ENCODE results near the gene AQP12B. TPM values are rescaled to one million over a fixed set of nuclear protein-coding genes. Genes with fewer than 3 reads are reported as not detected.

Gene AQP12B
- polyA plus RNA-seq, 2 donors, result not detected

- WGBS, 2 donors, result 87% methylated on average over 5 of the region's 5 CpGs
- Histone ChIP-seq H3K27ac (ENCODE audit: low read depth in 2 of 2, low read length in 1 of 2) (no peak overlapping the region), H3K4me1 (ENCODE audit: control insufficient read depth in 2 of 2, insufficient read depth in 2 of 2, low read length in 1 of 2) (peaks cover 0 to 4% of the 10 kb centered on the region in 2 donors), H3K4me3 (ENCODE audit: low read depth in 1 of 2, low read length in 2 of 2) (no peak overlapping the region), H3K27me3 (ENCODE audit: control insufficient read depth in 1 of 2, insufficient read depth in 2 of 2, low read length in 2 of 2) (no peaks in the 10 kb centered on the region), H3K36me3 (ENCODE audit: control insufficient read depth in 2 of 2, insufficient read depth in 2 of 2, low read length in 1 of 2) (peaks cover 0 to 6% of the 10 kb centered on the region in 2 donors), H3K9me3 (ENCODE audit: control insufficient read depth in 2 of 2, insufficient read depth in 1 of 2, low read depth in 1 of 2, low read length in 1 of 2) (peaks cover 0 to 7% of the 10 kb centered on the region in 2 donors)
Measured at GRCh38 chr2:240629619-240629967, 53.1 kb downstream of the AQP12B start.

- peaks cover 0 to 4% of the 10 kb centered on the region in 2 donors for H3K4me1 ChIP-seq (ENCODE audit: control insufficient read depth in 2 of 2, insufficient read depth in 2 of 2, low read length in 1 of 2)
- no peak overlapping the region for H3K4me3 ChIP-seq (ENCODE audit: low read depth in 1 of 2, low read length in 2 of 2)
- no peaks in the 10 kb centered on the region for H3K27me3 ChIP-seq (ENCODE audit: control insufficient read depth in 1 of 2, insufficient read depth in 2 of 2, low read length in 2 of 2)
- WGBS, 2 donors, result 60 to 69% methylated on average over 18 to 20 of the region's 20 CpGs
- H3K27ac ChIP-seq (ENCODE audit: low read depth in 2 of 2, low read length in 1 of 2), result no peak overlapping the region
- H3K9me3 ChIP-seq (ENCODE audit: control insufficient read depth in 2 of 2, insufficient read depth in 1 of 2, low read depth in 1 of 2, low read length in 1 of 2), result peaks cover 0 to 4% of the 10 kb centered on the region in 2 donors
- peaks cover 0 to 6% of the 10 kb centered on the region in 2 donors for H3K36me3 ChIP-seq (ENCODE audit: control insufficient read depth in 2 of 2, insufficient read depth in 2 of 2, low read length in 1 of 2)
Measured at GRCh38 chr2:240628808-240629618, 53.7 kb downstream of the AQP12B start.

GRCh38 chr2:240628507-240628807 is 54.2 kb downstream of the AQP12B start:
- Histone ChIP-seq H3K4me1 (ENCODE audit: control insufficient read depth in 2 of 2, insufficient read depth in 2 of 2, low read length in 1 of 2) (peaks cover 0 to 4% of the 10 kb centered on the region in 2 donors), H3K4me3 (ENCODE audit: low read depth in 1 of 2, low read length in 2 of 2) (no peak overlapping the region), H3K27ac (ENCODE audit: low read depth in 2 of 2, low read length in 1 of 2) (no peak overlapping the region), H3K36me3 (ENCODE audit: control insufficient read depth in 2 of 2, insufficient read depth in 2 of 2, low read length in 1 of 2) (peaks cover 0 to 6% of the 10 kb centered on the region in 2 donors), H3K9me3 (ENCODE audit: control insufficient read depth in 2 of 2, insufficient read depth in 1 of 2, low read depth in 1 of 2, low read length in 1 of 2) (no peaks in the 10 kb centered on the region), H3K27me3 (ENCODE audit: control insufficient read depth in 1 of 2, insufficient read depth in 2 of 2, low read length in 2 of 2) (no peaks in the 10 kb centered on the region)
- 87 to 88% methylated on average over 7 of the region's 7 CpGs for WGBS, 2 donors

GRCh38 chr2:240627736-240628506 is 54.8 kb downstream of the AQP12B start:
- H3K4me1 ChIP-seq (ENCODE audit: control insufficient read depth in 2 of 2, insufficient read depth in 2 of 2, low read length in 1 of 2), result peaks cover 0 to 4% of the 10 kb centered on the region in 2 donors
- no peaks in the 10 kb centered on the region for H3K27me3 ChIP-seq (ENCODE audit: control insufficient read depth in 1 of 2, insufficient read depth in 2 of 2, low read length in 2 of 2)
- 90 to 92% methylated on average over 17 of the region's 17 CpGs for WGBS, 2 donors
- H3K36me3 ChIP-seq (ENCODE audit: control insufficient read depth in 2 of 2, insufficient read depth in 2 of 2, low read length in 1 of 2), result peaks cover 0 to 6% of the 10 kb centered on the region in 2 donors
- H3K4me3 ChIP-seq (ENCODE audit: low read depth in 1 of 2, low read length in 2 of 2), result no peak overlapping the region
- no peak overlapping the region for H3K27ac ChIP-seq (ENCODE audit: low read depth in 2 of 2, low read length in 1 of 2)
- H3K9me3 ChIP-seq (ENCODE audit: control insufficient read depth in 2 of 2, insufficient read depth in 1 of 2, low read depth in 1 of 2, low read length in 1 of 2), result no peaks in the 10 kb centered on the region

- H3K27ac ChIP-seq (ENCODE audit: low read depth in 2 of 2, low read length in 1 of 2), result no peak overlapping the region
- H3K4me1 ChIP-seq (ENCODE audit: control insufficient read depth in 2 of 2, insufficient read depth in 2 of 2, low read length in 1 of 2), result peaks cover 0 to 4% of the 10 kb centered on the region in 2 donors
- peaks cover 0 to 6% of the 10 kb centered on the region in 2 donors for H3K36me3 ChIP-seq (ENCODE audit: control insufficient read depth in 2 of 2, insufficient read depth in 2 of 2, low read length in 1 of 2)
- H3K4me3 ChIP-seq (ENCODE audit: low read depth in 1 of 2, low read length in 2 of 2), result no peak overlapping the region
- 57 to 62% methylated on average over 21 of the region's 21 CpGs for WGBS, 2 donors
- H3K9me3 ChIP-seq (ENCODE audit: control insufficient read depth in 2 of 2, insufficient read depth in 1 of 2, low read depth in 1 of 2, low read length in 1 of 2), result no peaks in the 10 kb centered on the region
- H3K27me3 ChIP-seq (ENCODE audit: control insufficient read depth in 1 of 2, insufficient read depth in 2 of 2, low read length in 2 of 2), result no peaks in the 10 kb centered on the region
Measured at GRCh38 chr2:240626531-240627300, 56.0 kb downstream of the AQP12B start.

Other genes starting within 250 kb of the AQP12B start
- gene GPC1, start 247.2 kb downstream of the AQP12B start, polyA plus RNA-seq, result 10 to 100 TPM; 57.9 to 82.0 TPM
- gene ANKMY1, start 124.9 kb downstream of the AQP12B start, polyA plus RNA-seq, result 10 to 100 TPM in 1 of 2 donors, 1 to 10 TPM in 1; 4.8 to 16.2 TPM
- gene DUSP28, start 122.5 kb downstream of the AQP12B start, polyA plus RNA-seq, result 1 to 10 TPM; 3.5 to 3.8 TPM
- 100 to 1,000 TPM in 1 of 2 donors, 10 to 100 TPM in 1; 65.9 to 160 TPM for gene RNPEPL1, start 114.4 kb downstream of the AQP12B start, polyA plus RNA-seq
- gene CAPN10, start 96.2 kb downstream of the AQP12B start, polyA plus RNA-seq, result 10 to 100 TPM; 17.5 to 28.4 TPM
- gene GPR35, start 57.4 kb downstream of the AQP12B start, polyA plus RNA-seq, result 1 to 10 TPM; 2.1 to 3.1 TPM
- not detected for gene AQP12A, start 9.0 kb upstream of the AQP12B start, polyA plus RNA-seq
- gene KIF1A, start 137.3 kb upstream of the AQP12B start, polyA plus RNA-seq, result under 1 TPM; 0.04 to 0.06 TPM
- gene AGXT, start 185.9 kb upstream of the AQP12B start, polyA plus RNA-seq, result not detected
- gene MAB21L4, start 213.3 kb upstream of the AQP12B start, polyA plus RNA-seq, result 100 to 1,000 TPM; 181 to 254 TPM
- under 1 TPM; 0.12 to 0.16 TPM for gene CROCC2, start 223.5 kb upstream of the AQP12B start, polyA plus RNA-seq

Data from esophagus (tissue), 2 donors.